ENCODE results near the gene TRIM33.
"Not testable (repeated sequence)": the region's sequence is repeated elsewhere in the genome, so short reads cannot be mapped to it uniquely, and the experiment has no call there.

DNA sequence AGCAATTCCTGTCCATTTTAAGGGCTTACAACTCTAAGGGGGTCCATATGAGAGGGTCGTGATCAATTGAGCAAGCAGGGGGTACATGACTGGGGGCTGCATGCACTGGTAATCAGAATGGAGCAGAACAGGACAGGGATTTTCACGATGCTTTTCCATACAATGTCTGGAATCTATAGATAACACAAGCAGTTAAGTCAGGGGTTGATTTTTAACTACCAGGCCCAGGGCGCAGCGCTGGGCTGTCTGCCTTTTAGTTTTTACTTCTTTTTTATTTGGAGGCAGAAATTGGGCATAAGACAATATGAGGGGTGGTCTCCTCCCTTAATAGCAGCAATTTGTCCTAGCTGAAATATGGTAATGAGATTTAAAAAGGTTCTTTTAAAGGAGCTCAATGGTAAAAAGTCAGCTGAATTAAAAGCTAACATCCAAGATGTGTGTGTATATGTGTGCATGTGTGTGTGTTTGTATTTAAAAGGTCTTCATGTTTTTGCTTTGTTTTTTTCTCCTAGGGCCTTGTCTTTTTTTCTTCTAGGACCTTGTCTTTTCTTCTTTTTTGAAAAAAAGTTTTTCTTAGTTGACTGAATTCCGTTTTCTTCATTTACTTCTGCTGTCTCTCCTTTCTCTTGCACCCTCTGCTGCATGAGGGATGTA, 141.6 kb downstream of the TRIM33 start:
- TF ChIP-seq, protein P1, sequence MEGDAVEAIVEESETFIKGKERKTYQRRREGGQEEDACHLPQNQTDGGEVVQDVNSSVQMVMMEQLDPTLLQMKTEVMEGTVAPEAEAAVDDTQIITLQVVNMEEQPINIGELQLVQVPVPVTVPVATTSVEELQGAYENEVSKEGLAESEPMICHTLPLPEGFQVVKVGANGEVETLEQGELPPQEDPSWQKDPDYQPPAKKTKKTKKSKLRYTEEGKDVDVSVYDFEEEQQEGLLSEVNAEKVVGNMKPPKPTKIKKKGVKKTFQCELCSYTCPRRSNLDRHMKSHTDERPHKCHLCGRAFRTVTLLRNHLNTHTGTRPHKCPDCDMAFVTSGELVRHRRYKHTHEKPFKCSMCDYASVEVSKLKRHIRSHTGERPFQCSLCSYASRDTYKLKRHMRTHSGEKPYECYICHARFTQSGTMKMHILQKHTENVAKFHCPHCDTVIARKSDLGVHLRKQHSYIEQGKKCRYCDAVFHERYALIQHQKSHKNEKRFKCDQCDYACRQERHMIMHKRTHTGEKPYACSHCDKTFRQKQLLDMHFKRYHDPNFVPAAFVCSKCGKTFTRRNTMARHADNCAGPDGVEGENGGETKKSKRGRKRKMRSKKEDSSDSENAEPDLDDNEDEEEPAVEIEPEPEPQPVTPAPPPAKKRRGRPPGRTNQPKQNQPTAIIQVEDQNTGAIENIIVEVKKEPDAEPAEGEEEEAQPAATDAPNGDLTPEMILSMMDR (conservative IDR thresholded peaks at IDR 0.05; ENCODE audit: low read depth, low read length), result not testable (repeated sequence)
- TF ChIP-seq EZH2 (IDR thresholded peaks at IDR 0.05; ENCODE audit: borderline replicate concordance, low read depth, low read length, poor library complexity, severe bottlenecking), result not testable (repeated sequence)
